GM18508 (cell line): ENCODE data around the gene LRMDA.
"Not testable (repeated sequence)": the region's sequence is repeated elsewhere in the genome, so short reads cannot be mapped to it uniquely, and the experiment has no call there.

Experiments used
- ATAC-seq: cut with Tn5 transposase; IDR thresholded peaks from one replicate; pipeline ENCODE4 v1.9.1; 2021; ENCODE audit warnings: moderate number of reproducible peaks; ENCODE audit not compliant: insufficient read depth, unreplicated experiment

Gene LRMDA

DNA sequence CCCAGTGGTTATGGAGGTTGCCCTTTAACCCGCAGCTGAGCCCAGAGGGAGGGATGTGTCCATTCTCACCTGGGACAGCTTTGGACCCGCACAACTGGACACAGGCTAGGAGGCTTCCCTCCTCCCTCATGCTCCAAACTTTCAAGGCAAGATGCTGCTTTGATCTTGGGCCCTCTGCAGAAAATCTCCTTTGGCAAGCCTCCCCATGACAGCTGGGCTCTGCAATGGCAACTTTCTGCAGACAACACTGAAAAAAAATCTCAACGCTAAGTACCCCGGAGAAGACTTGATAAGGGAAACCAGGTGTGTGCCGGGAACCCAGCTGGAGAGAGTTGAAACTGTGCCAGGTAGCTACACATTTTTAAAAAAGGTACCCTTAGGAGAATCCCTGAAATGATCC, 610.1 kb downstream of the LRMDA start:
- no peak for ATAC-seq

DNA sequence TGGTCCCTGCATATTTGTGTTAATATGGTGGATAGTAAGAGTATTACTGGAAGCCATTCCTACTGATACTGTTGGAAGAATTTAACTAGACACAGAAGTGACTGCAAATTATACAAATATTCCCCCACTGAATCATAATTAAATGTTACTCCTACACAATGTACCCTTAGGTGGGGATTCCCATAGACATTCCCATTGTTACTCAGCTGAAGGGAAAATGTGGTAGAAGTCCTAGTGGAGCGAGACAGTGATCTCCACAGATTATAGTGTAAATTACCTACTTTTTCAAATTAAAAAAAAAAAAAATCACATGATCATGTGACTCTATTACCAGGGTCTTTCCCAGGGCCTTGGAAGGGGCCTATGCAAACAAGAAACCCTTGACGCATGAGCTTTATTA, 611.8 kb downstream of the LRMDA start:
- ATAC-seq: no peak

- ATAC-seq: no peak
These were observed 613.3 kb downstream of the LRMDA start for GRCh38 chr10:76044751-76045150.

DNA sequence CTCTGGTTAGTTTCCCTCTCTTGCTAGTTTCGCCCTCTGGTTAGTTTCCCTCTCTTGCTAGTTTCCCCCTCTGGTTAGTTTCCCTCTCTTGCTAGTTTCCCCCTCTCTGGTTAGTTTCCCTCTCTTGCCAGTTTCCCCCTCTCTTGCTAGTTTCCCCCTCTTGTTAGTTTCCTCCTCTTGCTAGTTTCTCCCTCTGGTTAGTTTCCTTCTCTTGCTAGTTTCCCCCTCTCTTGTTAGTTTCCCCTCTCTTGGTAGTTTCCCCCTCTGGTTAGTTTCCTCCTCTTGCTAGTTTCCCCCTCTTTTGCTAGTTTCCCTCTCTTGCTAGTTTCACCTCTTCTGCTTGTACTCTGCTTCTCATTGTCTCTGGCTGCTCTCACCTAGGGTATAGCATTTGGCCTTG, 613.8 kb downstream of the LRMDA start:
- no peak for ATAC-seq

DNA sequence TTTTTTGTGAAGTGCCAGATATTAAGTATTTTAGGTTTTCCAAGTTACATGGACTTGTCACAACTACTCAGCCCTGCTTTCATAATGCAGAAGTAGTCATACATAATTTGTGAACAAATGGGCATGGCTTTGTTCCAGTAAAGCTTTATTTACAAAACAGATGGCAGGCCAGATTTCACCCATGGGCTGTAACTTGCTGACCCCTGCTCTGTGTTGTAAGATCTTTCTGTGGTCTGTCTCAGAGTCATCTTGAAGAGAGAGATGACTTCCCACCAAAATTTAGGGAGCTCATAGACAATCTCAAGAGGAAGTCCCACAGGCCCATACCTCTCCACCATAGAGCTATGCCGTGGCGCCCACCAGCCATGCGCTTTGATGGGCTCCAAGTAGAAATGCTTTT, 616.1 kb downstream of the LRMDA start:
- ATAC-seq: no peak

GRCh38 chr10:76049581-76050290, 618.3 kb downstream of the LRMDA start:
- ATAC-seq: no peak

DNA sequence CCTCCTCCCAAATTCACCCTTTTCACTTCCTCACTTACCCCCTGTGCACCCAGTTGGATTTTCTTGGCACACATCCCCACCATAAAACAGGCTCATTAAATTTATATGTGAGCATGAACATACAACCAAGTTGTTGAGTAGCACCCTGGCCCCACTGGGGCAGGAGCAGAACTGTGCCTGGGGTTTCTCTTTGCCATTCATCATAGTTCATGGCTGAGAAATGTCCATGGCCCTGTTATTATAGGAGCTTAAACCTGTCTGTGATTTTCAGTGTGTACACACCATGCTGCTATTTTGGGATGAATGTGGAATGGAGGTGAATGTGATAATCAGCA, 618.8 kb downstream of the LRMDA start:
- ATAC-seq: no peak

GRCh38 chr10:76051007-76051936, 619.8 kb downstream of the LRMDA start:
- ATAC-seq: no peak

GRCh38 chr10:76052682-76053503, 621.5 kb downstream of the LRMDA start:
- ATAC-seq: no peak

- ATAC-seq: no peak
These were observed 624.0 kb downstream of the LRMDA start for GRCh38 chr10:76055466-76055865.

GRCh38 chr10:76055963-76056362, 624.5 kb downstream of the LRMDA start:
- no peak for ATAC-seq

GRCh38 chr10:76060993-76061392, 629.6 kb downstream of the LRMDA start:
- not testable (repeated sequence) for ATAC-seq

DNA sequence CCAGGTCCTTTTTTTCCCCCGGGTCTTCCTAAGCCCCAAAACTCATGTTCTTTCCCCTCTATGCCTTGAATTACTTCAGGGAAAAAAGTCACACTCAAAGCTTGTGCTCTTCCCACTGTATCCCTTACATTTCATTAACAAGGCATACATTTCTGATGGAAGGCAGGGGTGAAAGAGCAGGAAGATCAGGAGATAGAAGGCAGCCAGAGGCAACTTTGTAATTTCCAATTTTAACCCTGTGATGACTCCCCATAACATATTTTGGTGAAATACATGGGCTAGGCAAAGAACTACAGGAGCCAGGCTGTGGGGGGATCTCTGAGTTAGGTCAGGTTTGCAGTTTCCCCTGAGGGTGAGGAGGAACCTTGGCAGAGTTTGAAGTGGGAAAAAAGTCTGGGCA, 635.0 kb downstream of the LRMDA start:
- ATAC-seq: no peak

- no peak for ATAC-seq
These were observed 636.0 kb downstream of the LRMDA start for GRCh38 chr10:76067447-76067846.

DNA sequence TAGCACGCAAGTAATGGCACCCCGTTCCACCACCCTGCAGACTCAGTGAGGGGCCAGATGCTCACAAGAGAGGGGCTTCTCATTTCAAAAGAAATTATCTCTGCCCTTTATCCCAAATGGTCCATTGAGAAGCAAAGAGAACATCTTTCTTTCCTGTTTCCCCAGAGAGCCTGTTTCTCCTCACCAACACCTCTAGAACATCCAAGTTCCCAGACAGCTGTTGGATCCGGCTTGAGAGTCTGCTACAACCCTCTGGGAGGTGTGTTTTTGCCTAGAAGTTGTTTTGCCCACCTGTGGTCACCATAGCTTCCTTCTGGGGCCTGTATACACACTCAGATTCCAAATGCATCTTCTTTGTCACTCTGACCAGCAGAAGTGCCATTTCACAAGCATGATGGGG, 637.4 kb downstream of the LRMDA start:
- ATAC-seq: no peak

DNA sequence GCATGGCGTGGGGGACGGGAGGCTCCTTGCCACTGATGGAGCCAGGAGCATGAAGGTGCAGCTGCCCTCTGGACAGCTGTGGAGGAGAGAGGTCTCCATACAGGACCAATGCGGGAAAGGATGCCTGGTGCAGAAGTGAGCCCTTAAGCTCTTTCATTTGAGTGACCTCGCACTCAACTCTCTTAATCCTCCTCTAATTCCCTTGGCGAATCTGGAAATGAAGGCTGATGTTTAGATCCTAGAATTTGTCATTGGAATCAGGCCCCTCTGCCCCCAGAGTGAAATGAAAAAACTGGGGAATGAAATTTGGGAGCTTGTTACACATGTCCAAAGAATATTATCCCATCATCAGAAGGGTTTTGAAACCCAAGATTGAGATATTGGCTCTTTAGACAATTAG, 639.5 kb downstream of the LRMDA start:
- ATAC-seq: no peak

DNA sequence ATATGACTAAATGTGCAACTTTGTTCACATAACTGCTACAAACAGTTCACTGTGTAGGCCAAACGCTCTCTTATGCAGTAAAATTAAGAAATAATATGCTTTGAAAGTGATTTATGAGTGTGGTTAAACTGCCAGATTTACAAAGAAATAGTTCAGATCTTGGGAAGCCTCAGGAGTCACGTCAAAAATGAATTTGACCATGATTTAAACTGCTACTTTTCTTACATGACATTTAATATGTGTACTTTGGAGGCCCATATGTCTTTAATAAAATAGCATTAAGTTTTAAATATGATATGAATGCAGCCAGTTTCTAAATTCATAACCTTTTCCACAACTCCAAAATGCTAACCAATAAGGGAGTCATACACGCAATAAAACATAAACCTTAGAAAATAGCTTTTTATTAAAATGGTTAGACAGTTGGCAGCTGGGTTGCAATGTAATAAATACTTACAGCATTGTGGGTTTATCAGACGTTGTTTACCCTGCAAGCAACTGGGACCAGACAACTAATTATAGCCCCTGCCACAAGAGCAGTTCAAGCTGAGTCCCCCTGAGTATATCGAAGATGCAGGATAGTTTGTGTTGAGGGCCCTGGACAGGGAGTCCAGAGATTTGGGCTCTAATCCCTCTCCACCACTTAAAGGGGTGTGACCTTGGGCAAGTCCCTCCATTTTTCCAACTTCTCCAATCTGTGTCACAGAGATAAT, 640.4 kb downstream of the LRMDA start:
- no peak for ATAC-seq

DNA sequence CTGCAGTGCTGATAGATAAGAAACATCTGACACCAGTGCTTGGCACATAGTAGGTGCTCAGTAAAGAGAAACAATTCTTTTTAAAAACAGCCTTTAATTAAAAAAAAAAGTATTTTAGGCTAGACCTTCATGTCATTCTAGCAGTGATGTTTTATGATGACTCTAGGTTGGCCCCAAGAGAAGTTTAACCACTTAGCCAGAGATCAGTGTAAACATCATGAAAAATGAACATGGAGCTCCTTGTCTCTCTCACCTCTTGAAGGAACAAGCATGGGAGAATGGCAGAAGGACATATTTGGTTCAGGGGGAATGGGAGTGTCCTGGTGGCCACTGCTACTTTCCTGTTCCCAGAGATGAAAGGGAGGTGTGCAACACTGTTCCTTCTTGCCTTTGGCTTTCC, 641.0 kb downstream of the LRMDA start:
- no peak for ATAC-seq

DNA sequence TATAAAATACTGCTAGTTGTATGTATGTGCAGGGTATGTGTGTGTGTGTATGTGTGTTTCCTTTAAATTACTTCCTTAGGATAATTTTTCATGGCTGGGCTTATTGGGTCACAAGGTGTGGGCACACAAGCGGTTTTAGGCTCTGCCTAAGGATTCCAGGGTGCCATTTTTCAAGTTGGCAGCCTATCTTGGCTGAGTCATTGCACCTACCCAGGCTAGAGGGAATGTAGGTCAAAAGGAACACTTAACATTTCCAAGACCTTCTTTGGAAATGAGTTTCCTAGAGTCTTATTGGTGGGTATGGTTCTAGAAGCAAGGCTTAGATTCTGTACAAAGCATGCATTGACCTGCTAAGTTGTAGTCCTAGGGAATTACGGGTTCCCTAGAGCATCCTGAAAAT, 642.1 kb downstream of the LRMDA start:
- ATAC-seq: no peak

GRCh38 chr10:76074659-76075058, 643.2 kb downstream of the LRMDA start:
- ATAC-seq: no peak
